ENCODE results near the gene ANKRD17. TPM values are rescaled to one million over a fixed set of nuclear protein-coding genes. Genes with fewer than 3 reads are reported as not detected.

ANKRD17 gene
- polyA plus RNA-seq, 1 of the 3 experiments (the other 2 are of a cell fraction): 25.6 TPM

GRCh38 chr4:73281982-73282381, 23.4 kb upstream of the ANKRD17 start:
- H3K9me3 ChIP-seq: no peaks in the 10 kb centered on the region
- no peak for DNase-seq
- H3K36me3 ChIP-seq (replicated peaks in 1 of 2; ENCODE audit: control insufficient read depth in 1 of 2, insufficient read depth in 2 of 2, low read length in 1 of 2): peaks cover 0 to 8% of the 10 kb centered on the region in 2 experiments
- H3K4me1 ChIP-seq (ENCODE audit: control insufficient read depth in 1 of 2, insufficient read depth in 2 of 2, low read depth in 1 of 2, low read length in 1 of 2): no peaks in the 10 kb centered on the region
- no peak overlapping the region for H2AFZ ChIP-seq (ENCODE audit: low read depth)
- H3K9me2 ChIP-seq: no peaks in the 10 kb centered on the region
- no peak overlapping the region for H3K9ac ChIP-seq
- H3K27me3 ChIP-seq (ENCODE audit: insufficient read depth): no peaks in the 10 kb centered on the region
- no peak overlapping the region for H3K4me2 ChIP-seq
- no peaks in the 10 kb centered on the region for H3F3A ChIP-seq (replicated peaks; ENCODE audit: insufficient read depth)
- no peak overlapping the region for H3K4me3 ChIP-seq (ENCODE audit: low read depth in 2 of 2, low read length in 1 of 2)
- WGBS (ENCODE audit: low lambda C conversion rate): 100% methylated on average over 3 of the region's 5 CpGs
- no peak for TF ChIP-seq GATA2 (CRISPR knock-in tag; IDR thresholded peaks at IDR 0.05)
- no peak for TF ChIP-seq YY1 (IDR thresholded peaks at IDR 0.05; ENCODE audit: low read depth)
- no peak for TF ChIP-seq RFX5 (IDR thresholded peaks at IDR 0.05; ENCODE audit: low read length)
- no peak for TF ChIP-seq SMC3 (IDR thresholded peaks at IDR 0.05; ENCODE audit: low read depth, low read length)
- no peak for TF ChIP-seq FOXJ3 (CRISPR knock-in tag; IDR thresholded peaks at IDR 0.05)
- no peak for TF ChIP-seq MAX (IDR thresholded peaks at IDR 0.05; ENCODE audit: low read depth)
- no peak for TF ChIP-seq EP300 (IDR thresholded peaks at IDR 0.05; ENCODE audit: borderline replicate concordance in 1 of 2, low read depth in 1 of 2, low read length in 1 of 2)
- no peak overlapping the region for H3K27ac ChIP-seq (ENCODE audit: low read depth in 2 of 2, low read length in 1 of 2)
- no peaks in the 10 kb centered on the region for H4K20me1 ChIP-seq (ENCODE audit: insufficient read depth)
- ChIA-PET POLR2A (no interaction called here), CTCF (no interaction called here)
- no peaks in the 10 kb centered on the region for H3K79me2 ChIP-seq (ENCODE audit: insufficient read depth)

GRCh38 chr4:73281396-73281795, 22.8 kb upstream of the ANKRD17 start:
- Histone ChIP-seq H3K36me3 (replicated peaks in 1 of 2; ENCODE audit: control insufficient read depth in 1 of 2, insufficient read depth in 2 of 2, low read length in 1 of 2) (peaks cover 0 to 8% of the 10 kb centered on the region in 2 experiments), H3K4me3 (ENCODE audit: low read depth in 2 of 2, low read length in 1 of 2) (no peak overlapping the region), H3K4me2 (no peak overlapping the region), H3K27ac (ENCODE audit: low read depth in 2 of 2, low read length in 1 of 2) (no peak overlapping the region), H3F3A (replicated peaks; ENCODE audit: insufficient read depth) (no peaks in the 10 kb centered on the region), H2AFZ (ENCODE audit: low read depth) (no peak overlapping the region), H3K79me2 (ENCODE audit: insufficient read depth) (no peaks in the 10 kb centered on the region), H4K20me1 (ENCODE audit: insufficient read depth) (no peaks in the 10 kb centered on the region), H3K4me1 (ENCODE audit: control insufficient read depth in 1 of 2, insufficient read depth in 2 of 2, low read depth in 1 of 2, low read length in 1 of 2) (no peaks in the 10 kb centered on the region), H3K9me2 (no peaks in the 10 kb centered on the region), H3K9ac (no peak overlapping the region), H3K9me3 (no peaks in the 10 kb centered on the region), H3K27me3 (ENCODE audit: insufficient read depth) (no peaks in the 10 kb centered on the region)
- WGBS (ENCODE audit: low lambda C conversion rate): 90% methylated on average over 1 of the region's 2 CpGs
- ChIA-PET CTCF (no interaction called here), POLR2A (no interaction called here)
- TF ChIP-seq GATA2 (CRISPR knock-in tag; IDR thresholded peaks at IDR 0.05) (no peak), POLR2AphosphoS5 (IDR thresholded peaks at IDR 0.05; ENCODE audit: low read depth, low read length) (no peak), FOSL2 (IDR thresholded peaks at IDR 0.05; ENCODE audit: borderline replicate concordance, low read depth) (no peak), SIN3A (IDR thresholded peaks at IDR 0.05; ENCODE audit: borderline replicate concordance, low read depth, low read length) (no peak), RFX5 (IDR thresholded peaks at IDR 0.05; ENCODE audit: low read length) (no peak), USF2 (IDR thresholded peaks at IDR 0.05; ENCODE audit: borderline replicate concordance, low read depth, low read length) (no peak), ELF1 (IDR thresholded peaks at IDR 0.05) (no peak), RAD21 (IDR thresholded peaks at IDR 0.05; ENCODE audit: low read length) (no peak), GABPA (IDR thresholded peaks at IDR 0.05; ENCODE audit: low read depth) (no peak), JUND (IDR thresholded peaks at IDR 0.05) (no peak), YY1 (IDR thresholded peaks at IDR 0.05; ENCODE audit: low read depth) (no peak), TAF1 (IDR thresholded peaks at IDR 0.05; ENCODE audit: borderline replicate concordance, low read depth, low read length) (no peak), MEF2A (IDR thresholded peaks at IDR 0.05; ENCODE audit: borderline replicate concordance, low read depth) (no peak), TCF12 (IDR thresholded peaks at IDR 0.05) (no peak), ZBTB33 (IDR thresholded peaks at IDR 0.05; ENCODE audit: borderline replicate concordance, low read depth) (no peak), MXI1 (IDR thresholded peaks at IDR 0.05; ENCODE audit: low read depth, low read length) (no peak), CTCF (IDR thresholded peaks at IDR 0.05) (no peak)
- DNase-seq: no peak

All from SK-N-SH (cell line).